HepG2 (cell line): ENCODE measurements around the gene DNAJC7. TPM values are rescaled to one million over a fixed set of nuclear protein-coding genes. Genes with fewer than 3 reads are reported as not detected.

Experiments
- ATAC-seq: fragments of 200-7000 bp; cut with Tn5 transposase; 3 replicates; pipeline ENCODE4 v1.9.1; 2020; ENCODE audit warnings: mild to moderate bottlenecking, moderate library complexity
- BruUV-seq: library from RNA; stranded (reverse); fragments of 400-500 nt; replicated peaks from 2 replicates; lab custom pipeline; 2021; lab: Mats Ljungman, UMichigan
- CTCF ChIA-PET: fragments of 300-600 bp; formaldehyde crosslinking; extraction: SDS; loops from one replicate; lab custom pipeline; 2021; ENCODE audit warnings: low total read pairs, inconsistent platforms, low intra/inter-chr PET ratio; lab: Yijun Ruan, JAX
- POLR2A ChIA-PET: fragments of 350-600 bp; sonication (Branson Sonifier 250); formaldehyde crosslinking; loops from one replicate; lab custom pipeline; 2020; ENCODE audit warnings: antibody characterized with exemption, inconsistent platforms; lab: Yijun Ruan, JAX
- DNase-seq: peaks from one replicate; pipeline ENCODE4 v3.0.0-alpha.2; 2015; ENCODE audit warnings: low spot score
- FAIRE-seq: peaks from 3 replicates; lab custom pipeline; 2011; peaks lifted over from hg19 to GRCh38; lab: Jason Lieb, UNC
- H2AFZ ChIP-seq: one replicate; pipeline ENCODE4 v1.6.1; 2011; ENCODE audit warnings: low read length, inconsistent platforms
- H3K27ac ChIP-seq: fragments of 300-600 bp; 3 replicates; pipeline ENCODE4 v1.8.0; 2011; ENCODE audit warnings: mixed run types, mild to moderate bottlenecking, mixed read lengths, low read length, inconsistent platforms; ENCODE audit not compliant: insufficient read depth; ENCODE audit errors: extremely low read length
- H3K27me3 ChIP-seq, 2 experiments: fragments of 200-600 bp in 1 of 2; 2 replicates in 1 of 2; 3 replicates in 1 of 2; pipeline versions ENCODE4 v1.6.0 to v1.8.0; 2011; ENCODE audit warnings: low read length in 2 of 2, mild to moderate bottlenecking in 2 of 2, moderate library complexity in 2 of 2, inconsistent platforms in 1 of 2; ENCODE audit not compliant: insufficient read depth in 2 of 2, control insufficient read depth in 1 of 2
- H3K36me3 ChIP-seq, 2 experiments: fragments of 200-600 bp in 1 of 2; replicated peaks in 1 of 2; 2 replicates in 1 of 2; 3 replicates in 1 of 2; pipeline versions ENCODE4 v1.5.1 to v1.8.0; 2011; ENCODE audit warnings: low read length in 2 of 2, inconsistent platforms in 1 of 2; ENCODE audit not compliant: insufficient read depth in 2 of 2, control insufficient read depth in 1 of 2
- H3K4me1 ChIP-seq: 2 replicates; pipeline ENCODE4 v1.5.1; 2012; ENCODE audit warnings: low read length, inconsistent platforms; ENCODE audit not compliant: insufficient read depth
- H3K4me2 ChIP-seq: 2 replicates; pipeline ENCODE4 v1.6.0; 2011; ENCODE audit warnings: low read depth, low read length, inconsistent platforms
- H3K4me3 ChIP-seq, 3 experiments: fragments of 200-600 bp in 1 of 3; sonication (generic), shearing (Covaris generic) in 1 of 3; replicated peaks in 1 of 3; 2 replicates each; pipeline ENCODE4 v1.5.1; 2011 to 2016; ENCODE audit warnings: low read length in 3 of 3, inconsistent platforms in 2 of 3, low read depth in 2 of 3, mild to moderate bottlenecking in 2 of 3, control low read depth in 1 of 3, mixed read lengths in 1 of 3; ENCODE audit not compliant: insufficient read depth in 1 of 3
- H3K79me2 ChIP-seq: one replicate; pipeline ENCODE4 v1.6.1; 2011; ENCODE audit warnings: low read length, inconsistent platforms; ENCODE audit not compliant: insufficient read depth
- H3K9ac ChIP-seq: 2 replicates; pipeline ENCODE4 v1.6.0; 2011; ENCODE audit warnings: mild to moderate bottlenecking, low read depth, low read length, inconsistent platforms; ENCODE audit not compliant: insufficient read depth
- H3K9me3 ChIP-seq: 2 replicates; pipeline ENCODE4 v1.5.1; 2012; ENCODE audit warnings: mild to moderate bottlenecking, low read length
- H4K20me1 ChIP-seq: 2 replicates; pipeline ENCODE4 v1.6.0; 2011; ENCODE audit warnings: inconsistent platforms, mild to moderate bottlenecking, low read length, moderate library complexity; ENCODE audit not compliant: insufficient read depth
- DNMT3B ChIP-seq: conservative IDR thresholded peaks from 2 replicates; pipeline ENCODE4 v1.6.1; 2016; ENCODE audit warnings: missing biosample characterization, control low read depth
- HOXA3 ChIP-seq: sonication (generic); formaldehyde crosslinking; IDR thresholded peaks from 2 replicates; pipeline ENCODE4 v1.5.0; 2020; ENCODE audit warnings: missing genetic modification reagents
- KAT7 ChIP-seq: IDR thresholded peaks from 2 replicates; pipeline ENCODE4 v1.6.1; 2018; ENCODE audit warnings: borderline replicate concordance, missing compliant biosample characterization
- NFYB ChIP-seq: sonication (generic); formaldehyde crosslinking; IDR thresholded peaks from 2 replicates; pipeline ENCODE4 v1.4.0; 2020; ENCODE audit warnings: missing genetic modification reagents
- NFYC ChIP-seq: IDR thresholded peaks from 2 replicates; pipeline ENCODE4 v1.6.1; 2016; ENCODE audit warnings: missing genetic modification reagents, missing compliant biosample characterization
- PCBP1 ChIP-seq: fragments of 200-400 bp; formaldehyde crosslinking; IDR thresholded peaks from 2 replicates; pipeline ENCODE4 v1.6.1; 2017; ENCODE audit warnings: mild to moderate bottlenecking, low read depth, low read length, borderline replicate concordance
- PHF5A ChIP-seq: IDR thresholded peaks from one replicate; pipeline ENCODE4 v1.6.1; 2018; ENCODE audit warnings: low read depth, missing genetic modification reagents; ENCODE audit not compliant: unreplicated experiment
- SMARCC2 ChIP-seq: fragments of 450-650 bp; IDR thresholded peaks from 2 replicates; pipeline ENCODE4 v1.6.1; 2017; ENCODE audit warnings: antibody characterized with exemption, mild to moderate bottlenecking
- YEATS4 ChIP-seq: sonication (generic); formaldehyde crosslinking; IDR thresholded peaks from 2 replicates; pipeline ENCODE4 v1.4.0; 2020; ENCODE audit warnings: missing genetic modification reagents, borderline replicate concordance
- ZNF256 ChIP-seq: sonication (generic); formaldehyde crosslinking; conservative IDR thresholded peaks from 2 replicates; pipeline ENCODE4 v1.4.0; 2020; ENCODE audit warnings: missing genetic modification reagents
- ZNF383 ChIP-seq: sonication (generic); formaldehyde crosslinking; IDR thresholded peaks from 2 replicates; pipeline ENCODE4 v1.4.0; 2020; ENCODE audit warnings: missing genetic modification reagents, mild to moderate bottlenecking, borderline replicate concordance
- ZNF557 ChIP-seq: sonication (generic); formaldehyde crosslinking; IDR thresholded peaks from 2 replicates; pipeline ENCODE4 v1.4.0; 2020; ENCODE audit warnings: missing genetic modification reagents
- WGBS: methylation state at CpG from one replicate; pipeline ENCODE4 v1.1.6; 2017; ENCODE audit warnings: low lambda C conversion rate; 5-methylcytosine and 5-hydroxymethylcytosine counted together
- in situ Hi-C: cut with HindIII; loops from 2 replicates; pipeline ENCODE4 v1.10.0; 2017; ENCODE audit warnings: low pct_unique_long_range_greater_than_20kb; ENCODE audit not compliant: extremely low pct_ligation_motif_present
- intact Hi-C: fragments of 100-400 bp; cut with micrococcal nuclease; formaldehyde crosslinking; loops from one replicate; pipeline ENCODE4 v1.10.0; 2022; ENCODE audit not compliant: unreplicated experiment
- polyA plus RNA-seq, 8 experiments: library from polyadenylated mRNA; depleted of rRNA in 3 of 8; stranded (reverse) in 7 of 8; unstranded in 1 of 8; fragments of >200 nt; fragmentation: Illumina TruSeq in 4 of 8; extraction: Trizol in 4 of 8; gene quantifications; 2 replicates each; pipeline versions ENCODE4 v1.2.1 to v1.2.3, GENCODE V29; 2011 to 2016; ENCODE audit warnings: low read depth in 4 of 8, missing spikeins in 1 of 8, mixed read lengths in 1 of 8; ENCODE audit not compliant: insufficient read depth in 1 of 8
- total RNA-seq, 5 experiments: library from RNA; depleted of rRNA; stranded (reverse); fragments of >200 nt; fragmentation: Illumina TruSeq; extraction: Trizol; gene quantifications; 2 replicates each; pipeline ENCODE4 v1.2.3, GENCODE V29; 2016; ENCODE audit warnings: low read depth in 1 of 5
- TF ChIP-seq, protein P1 (sequence below), 2 experiments: sonication (generic) in 1 of 2; formaldehyde crosslinking in 1 of 2; IDR thresholded peaks; 2 replicates each; pipeline versions ENCODE4 v1.4.0 to v1.6.1; 2018 to 2020; ENCODE audit warnings: missing genetic modification reagents in 2 of 2, borderline replicate concordance in 1 of 2, low read depth in 1 of 2, mild to moderate bottlenecking in 1 of 2, missing biosample characterization in 1 of 2
- TF ChIP-seq, protein P2 (sequence below): IDR thresholded peaks from 2 replicates; pipeline ENCODE4 v1.6.1; 2012; ENCODE audit warnings: inconsistent platforms
- TF ChIP-seq, protein P3 (sequence below): sonication (generic); formaldehyde crosslinking; IDR thresholded peaks from 2 replicates; pipeline ENCODE4 v1.4.0; 2020; ENCODE audit warnings: mild to moderate bottlenecking, missing genetic modification reagents
- TF ChIP-seq, protein P4 (sequence below): sonication (generic); formaldehyde crosslinking; IDR thresholded peaks from 2 replicates; pipeline ENCODE4 v1.4.0; 2020; ENCODE audit warnings: mild to moderate bottlenecking, missing genetic modification reagents

The DNAJC7 gene
- total and polyA plus RNA-seq, 2 of the 13 experiments (the other 11 are each of a cell fraction or from before 2014, with no cell fraction given) = 47.7 to 132 TPM

DNA sequence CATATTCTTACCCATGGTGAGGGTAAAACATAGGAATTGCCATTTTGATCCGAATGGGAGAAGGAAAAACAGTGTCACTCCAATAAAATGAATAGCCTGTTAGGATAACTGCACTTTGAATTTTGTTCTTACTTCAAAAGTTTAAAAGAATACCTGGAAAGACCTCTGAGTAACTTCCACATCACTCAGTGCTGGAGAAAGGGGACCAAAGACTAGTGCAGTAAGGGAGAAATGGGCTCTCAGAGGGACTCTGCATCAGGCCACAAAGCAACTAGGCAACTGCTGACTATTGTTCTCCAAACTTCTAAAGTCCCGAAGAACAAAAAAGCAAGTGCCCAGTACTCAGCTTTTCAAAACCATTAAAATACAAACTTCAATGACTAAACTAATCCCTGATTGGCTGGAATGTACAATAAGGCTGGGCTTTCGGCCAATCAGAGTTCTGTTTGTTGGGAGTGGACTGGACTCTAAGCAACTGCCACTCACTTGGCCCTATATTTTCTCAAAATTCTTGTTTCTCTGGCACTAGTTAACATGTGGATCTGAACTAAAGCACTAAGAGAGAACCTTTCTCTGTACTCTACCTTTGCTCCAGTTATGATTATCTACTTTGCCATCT lies 6.2 kb downstream of the DNAJC7 start:
- ChIA-PET POLR2A (interaction anchor here (1.6 kb wide), 1 partner anchor 103 kb away, joined by 3 read pairs; no protein-coding TSS in a partner anchor), CTCF (no interaction called here)
- FAIRE-seq (no peak), ATAC-seq (peak; percentile 37; the same call in 2 of the 3 replicates), DNase-seq (peak; percentile 52)
- Histone ChIP-seq H3K4me1 (peaks cover 70% of the 10 kb centered on the region), H3K9ac (no peak overlapping the region), H2AFZ (no peak overlapping the region), H3K4me2 (no peak overlapping the region), H3K27me3 (no peaks in the 10 kb centered on the region), H3K4me3 (no peak overlapping the region), H3K9me3 (no peaks in the 10 kb centered on the region), H3K79me2 (peaks cover 93% of the 10 kb centered on the region), H3K27ac (peak overlapping the region; percentile 3), H3K36me3 (peaks cover 4 to 31% of the 10 kb centered on the region in 2 experiments), H4K20me1 (peaks cover 23% of the 10 kb centered on the region)
- in situ Hi-C loops (no loop called here), intact Hi-C loops (no loop called here)
- BruUV-seq = TSS peak; percentile 5
- 94% methylated on average over 3 of the region's 3 CpGs for WGBS
- TF ChIP-seq, protein P1, sequence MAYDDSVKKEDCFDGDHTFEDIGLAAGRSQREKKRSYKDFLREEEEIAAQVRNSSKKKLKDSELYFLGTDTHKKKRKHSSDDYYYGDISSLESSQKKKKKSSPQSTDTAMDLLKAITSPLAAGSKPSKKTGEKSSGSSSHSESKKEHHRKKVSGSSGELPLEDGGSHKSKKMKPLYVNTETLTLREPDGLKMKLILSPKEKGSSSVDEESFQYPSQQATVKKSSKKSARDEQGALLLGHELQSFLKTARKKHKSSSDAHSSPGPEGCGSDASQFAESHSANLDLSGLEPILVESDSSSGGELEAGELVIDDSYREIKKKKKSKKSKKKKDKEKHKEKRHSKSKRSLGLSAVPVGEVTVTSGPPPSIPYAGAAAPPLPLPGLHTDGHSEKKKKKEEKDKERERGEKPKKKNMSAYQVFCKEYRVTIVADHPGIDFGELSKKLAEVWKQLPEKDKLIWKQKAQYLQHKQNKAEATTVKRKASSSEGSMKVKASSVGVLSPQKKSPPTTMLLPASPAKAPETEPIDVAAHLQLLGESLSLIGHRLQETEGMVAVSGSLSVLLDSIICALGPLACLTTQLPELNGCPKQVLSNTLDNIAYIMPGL (CRISPR knock-in tag; IDR thresholded peaks at IDR 0.05; ENCODE audit: borderline replicate concordance in 1 of 2, low read depth in 1 of 2) = no peak
- TF ChIP-seq ZNF256 (no peak), PCBP1 (no peak), PHF5A (CRISPR knock-in tag) (no peak), DNMT3B (CRISPR knock-in tag) (no peak), ZNF557 (CRISPR knock-in tag) (no peak), ZNF383 (CRISPR knock-in tag) (no peak), SMARCC2 (no peak), YEATS4 (CRISPR knock-in tag) (no peak), NFYB (peak; percentile 63), NFYC (CRISPR knock-in tag) (peak; percentile 63), HOXA3 (no peak), KAT7 (CRISPR knock-in tag) (no peak)
- TF ChIP-seq, protein P2, sequence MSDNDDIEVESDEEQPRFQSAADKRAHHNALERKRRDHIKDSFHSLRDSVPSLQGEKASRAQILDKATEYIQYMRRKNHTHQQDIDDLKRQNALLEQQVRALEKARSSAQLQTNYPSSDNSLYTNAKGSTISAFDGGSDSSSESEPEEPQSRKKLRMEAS = no peak
- TF ChIP-seq, protein P3, sequence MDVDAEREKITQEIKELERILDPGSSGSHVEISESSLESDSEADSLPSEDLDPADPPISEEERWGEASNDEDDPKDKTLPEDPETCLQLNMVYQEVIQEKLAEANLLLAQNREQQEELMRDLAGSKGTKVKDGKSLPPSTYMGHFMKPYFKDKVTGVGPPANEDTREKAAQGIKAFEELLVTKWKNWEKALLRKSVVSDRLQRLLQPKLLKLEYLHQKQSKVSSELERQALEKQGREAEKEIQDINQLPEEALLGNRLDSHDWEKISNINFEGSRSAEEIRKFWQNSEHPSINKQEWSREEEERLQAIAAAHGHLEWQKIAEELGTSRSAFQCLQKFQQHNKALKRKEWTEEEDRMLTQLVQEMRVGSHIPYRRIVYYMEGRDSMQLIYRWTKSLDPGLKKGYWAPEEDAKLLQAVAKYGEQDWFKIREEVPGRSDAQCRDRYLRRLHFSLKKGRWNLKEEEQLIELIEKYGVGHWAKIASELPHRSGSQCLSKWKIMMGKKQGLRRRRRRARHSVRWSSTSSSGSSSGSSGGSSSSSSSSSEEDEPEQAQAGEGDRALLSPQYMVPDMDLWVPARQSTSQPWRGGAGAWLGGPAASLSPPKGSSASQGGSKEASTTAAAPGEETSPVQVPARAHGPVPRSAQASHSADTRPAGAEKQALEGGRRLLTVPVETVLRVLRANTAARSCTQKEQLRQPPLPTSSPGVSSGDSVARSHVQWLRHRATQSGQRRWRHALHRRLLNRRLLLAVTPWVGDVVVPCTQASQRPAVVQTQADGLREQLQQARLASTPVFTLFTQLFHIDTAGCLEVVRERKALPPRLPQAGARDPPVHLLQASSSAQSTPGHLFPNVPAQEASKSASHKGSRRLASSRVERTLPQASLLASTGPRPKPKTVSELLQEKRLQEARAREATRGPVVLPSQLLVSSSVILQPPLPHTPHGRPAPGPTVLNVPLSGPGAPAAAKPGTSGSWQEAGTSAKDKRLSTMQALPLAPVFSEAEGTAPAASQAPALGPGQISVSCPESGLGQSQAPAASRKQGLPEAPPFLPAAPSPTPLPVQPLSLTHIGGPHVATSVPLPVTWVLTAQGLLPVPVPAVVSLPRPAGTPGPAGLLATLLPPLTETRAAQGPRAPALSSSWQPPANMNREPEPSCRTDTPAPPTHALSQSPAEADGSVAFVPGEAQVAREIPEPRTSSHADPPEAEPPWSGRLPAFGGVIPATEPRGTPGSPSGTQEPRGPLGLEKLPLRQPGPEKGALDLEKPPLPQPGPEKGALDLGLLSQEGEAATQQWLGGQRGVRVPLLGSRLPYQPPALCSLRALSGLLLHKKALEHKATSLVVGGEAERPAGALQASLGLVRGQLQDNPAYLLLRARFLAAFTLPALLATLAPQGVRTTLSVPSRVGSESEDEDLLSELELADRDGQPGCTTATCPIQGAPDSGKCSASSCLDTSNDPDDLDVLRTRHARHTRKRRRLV (CRISPR knock-in tag) = no peak
- TF ChIP-seq, protein P4, sequence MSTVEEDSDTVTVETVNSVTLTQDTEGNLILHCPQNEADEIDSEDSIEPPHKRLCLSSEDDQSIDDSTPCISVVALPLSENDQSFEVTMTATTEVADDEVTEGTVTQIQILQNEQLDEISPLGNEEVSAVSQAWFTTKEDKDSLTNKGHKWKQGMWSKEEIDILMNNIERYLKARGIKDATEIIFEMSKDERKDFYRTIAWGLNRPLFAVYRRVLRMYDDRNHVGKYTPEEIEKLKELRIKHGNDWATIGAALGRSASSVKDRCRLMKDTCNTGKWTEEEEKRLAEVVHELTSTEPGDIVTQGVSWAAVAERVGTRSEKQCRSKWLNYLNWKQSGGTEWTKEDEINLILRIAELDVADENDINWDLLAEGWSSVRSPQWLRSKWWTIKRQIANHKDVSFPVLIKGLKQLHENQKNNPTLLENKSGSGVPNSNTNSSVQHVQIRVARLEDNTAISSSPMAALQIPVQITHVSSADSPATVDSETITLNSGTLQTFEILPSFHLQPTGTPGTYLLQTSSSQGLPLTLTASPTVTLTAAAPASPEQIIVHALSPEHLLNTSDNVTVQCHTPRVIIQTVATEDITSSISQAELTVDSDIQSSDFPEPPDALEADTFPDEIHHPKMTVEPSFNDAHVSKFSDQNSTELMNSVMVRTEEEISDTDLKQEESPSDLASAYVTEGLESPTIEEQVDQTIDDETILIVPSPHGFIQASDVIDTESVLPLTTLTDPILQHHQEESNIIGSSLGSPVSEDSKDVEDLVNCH (CRISPR knock-in tag) = no peak
